GM12865 (cell line): Measurements from ENCODE around the gene OCA2.
"Not testable (repeated sequence)": the region's sequence is repeated elsewhere in the genome, so short reads cannot be mapped to it uniquely, and the experiment has no call there.

Source experiments
- DNase-seq: peaks from one replicate; pipeline ENCODE4 v3.0.0; 2010; ENCODE audit warnings: low read depth
- H3K4me3 ChIP-seq: 2 replicates; pipeline ENCODE4 v1.5.1; 2011; ENCODE audit warnings: mild to moderate bottlenecking, low read depth, low read length, control low read depth
- CTCF ChIP-seq: IDR thresholded peaks from 2 replicates; pipeline ENCODE4 v1.5.1; 2011; ENCODE audit warnings: low read length, control low read depth, low read depth, inconsistent platforms; ENCODE audit not compliant: insufficient read depth; ENCODE audit errors: missing control alignments

The OCA2 gene

GRCh38 chr15:27723821-27724220 is 375.3 kb downstream of the OCA2 start:
- no peak overlapping the region for H3K4me3 ChIP-seq
- TF ChIP-seq CTCF = no peak
- no peak for DNase-seq

- TF ChIP-seq CTCF = no peak
- no peak for DNase-seq
- H3K4me3 ChIP-seq = no peak overlapping the region
These were observed 377.0 kb downstream of the OCA2 start for GRCh38 chr15:27722102-27722501.

- H3K4me3 ChIP-seq = no peak overlapping the region
- no peak for TF ChIP-seq CTCF
- no peak for DNase-seq
These were observed 384.4 kb downstream of the OCA2 start for GRCh38 chr15:27714675-27715074.

- not testable (repeated sequence) for H3K4me3 ChIP-seq, DNase-seq
These were observed 385.3 kb downstream of the OCA2 start for GRCh38 chr15:27713850-27714249.

- no peak for DNase-seq
- H3K4me3 ChIP-seq = no peak overlapping the region
- TF ChIP-seq CTCF = no peak
These were observed 391.9 kb downstream of the OCA2 start for GRCh38 chr15:27707257-27707656.

- TF ChIP-seq CTCF = no peak
- DNase-seq = no peak
- H3K4me3 ChIP-seq = no peak overlapping the region
These were observed 392.8 kb downstream of the OCA2 start for GRCh38 chr15:27706300-27706699.

- no peak for TF ChIP-seq CTCF
- no peak for DNase-seq
- no peak overlapping the region for H3K4me3 ChIP-seq
These were observed 394.1 kb downstream of the OCA2 start for GRCh38 chr15:27705056-27705455.
